Measurements from ENCODE around the gene IGFBP7.

The IGFBP7 gene

GRCh38 chr4:57044996-57045395 is 65.2 kb downstream of the IGFBP7 start:
- TF ChIP-seq CTCF (IDR thresholded peaks at IDR 0.05; ENCODE audit: insufficient read depth, low read depth, low read length, missing control alignments) = no peak
- DNase-seq (ENCODE audit: low read depth) = no peak
- no peak overlapping the region for H3K4me3 ChIP-seq (ENCODE audit: low read length)

GRCh38 chr4:57044279-57044678 is 65.9 kb downstream of the IGFBP7 start:
- no peak for DNase-seq (ENCODE audit: low read depth)
- no peak for TF ChIP-seq CTCF (IDR thresholded peaks at IDR 0.05; ENCODE audit: insufficient read depth, low read depth, low read length, missing control alignments)
- H3K4me3 ChIP-seq (ENCODE audit: low read length) = no peak overlapping the region

- TF ChIP-seq CTCF (IDR thresholded peaks at IDR 0.05; ENCODE audit: insufficient read depth, low read depth, low read length, missing control alignments) = no peak
- H3K4me3 ChIP-seq (ENCODE audit: low read length) = no peak overlapping the region
- DNase-seq (ENCODE audit: low read depth) = no peak
Measured at GRCh38 chr4:57043347-57044251, 66.6 kb downstream of the IGFBP7 start.

- no peak overlapping the region for H3K4me3 ChIP-seq (ENCODE audit: low read length)
- no peak for TF ChIP-seq CTCF (IDR thresholded peaks at IDR 0.05; ENCODE audit: insufficient read depth, low read depth, low read length, missing control alignments)
- no peak for DNase-seq (ENCODE audit: low read depth)
Measured at GRCh38 chr4:57042711-57043169, 67.4 kb downstream of the IGFBP7 start.

- no peak for DNase-seq (ENCODE audit: low read depth)
- no peak overlapping the region for H3K4me3 ChIP-seq (ENCODE audit: low read length)
- TF ChIP-seq CTCF (IDR thresholded peaks at IDR 0.05; ENCODE audit: insufficient read depth, low read depth, low read length, missing control alignments) = no peak
Measured at GRCh38 chr4:57041020-57041419, 69.2 kb downstream of the IGFBP7 start.

GRCh38 chr4:57040510-57040909 is 69.7 kb downstream of the IGFBP7 start:
- TF ChIP-seq CTCF (IDR thresholded peaks at IDR 0.05; ENCODE audit: insufficient read depth, low read depth, low read length, missing control alignments) = no peak
- no peak for DNase-seq (ENCODE audit: low read depth)
- no peak overlapping the region for H3K4me3 ChIP-seq (ENCODE audit: low read length)

GRCh38 chr4:57039345-57039744 is 70.8 kb downstream of the IGFBP7 start:
- H3K4me3 ChIP-seq (ENCODE audit: low read length) = no peak overlapping the region
- no peak for DNase-seq (ENCODE audit: low read depth)
- no peak for TF ChIP-seq CTCF (IDR thresholded peaks at IDR 0.05; ENCODE audit: insufficient read depth, low read depth, low read length, missing control alignments)
